Measurements from ENCODE around the gene CNOT6. TPM values are rescaled to one million over a fixed set of nuclear protein-coding genes. Genes with fewer than 3 reads are reported as not detected.

Gene CNOT6
- total and polyA plus RNA-seq, 2 donors (not counting 1 experiment from before 2014, with no cell fraction given), result 12.7 to 19.5 TPM

DNA sequence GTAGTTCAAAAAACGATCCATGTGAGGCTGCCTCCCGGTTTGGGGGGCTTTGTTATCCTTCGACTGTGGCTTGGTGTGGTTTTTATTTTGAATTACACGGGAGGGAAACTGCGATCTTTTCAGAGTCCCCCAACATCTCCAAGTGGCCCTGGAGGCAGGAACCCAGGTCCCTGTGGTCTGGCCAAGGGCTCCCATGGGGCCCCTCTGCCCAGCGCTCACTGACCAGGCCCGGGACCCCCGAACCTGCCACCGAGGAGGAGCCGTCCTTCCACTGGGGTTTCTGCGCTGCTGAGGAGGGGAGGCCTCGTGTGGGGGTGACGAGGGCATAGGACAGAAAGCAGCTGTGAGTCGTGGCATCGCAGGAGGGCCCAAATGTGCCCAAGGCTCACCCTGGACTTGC, 115.2 kb downstream of the CNOT6 start:
- H3K4me1 ChIP-seq (ENCODE audit: control insufficient read depth, extremely low read depth, insufficient read depth, low read length), result no peaks in the 10 kb centered on the region
- H3K4me2 ChIP-seq (ENCODE audit: extremely low read depth, insufficient read depth, low read length), result no peak overlapping the region
- H3K9me3 ChIP-seq (ENCODE audit: control insufficient read depth, insufficient read depth, low read depth, low read length), result no peaks in the 10 kb centered on the region
- no peaks in the 10 kb centered on the region for H4K20me1 ChIP-seq (ENCODE audit: control insufficient read depth, extremely low read depth, insufficient read depth, low read length)
- no peak overlapping the region for H2AFZ ChIP-seq (ENCODE audit: low read length)
- H3K36me3 ChIP-seq (ENCODE audit: control insufficient read depth, insufficient read depth, low read length), result no peaks in the 10 kb centered on the region
- no peak overlapping the region for H3K27ac ChIP-seq (ENCODE audit: insufficient read depth, low read length)
- no peak overlapping the region for H3K4me3 ChIP-seq (replicated peaks in 1 of 4; ENCODE audit: control extremely low read depth in 1 of 4, insufficient read depth in 1 of 4, low read depth in 3 of 4, low read length in 4 of 4)
- no peak for DNase-seq (ENCODE audit: low read depth in 2 of 2)
- TF ChIP-seq, protein P1, sequence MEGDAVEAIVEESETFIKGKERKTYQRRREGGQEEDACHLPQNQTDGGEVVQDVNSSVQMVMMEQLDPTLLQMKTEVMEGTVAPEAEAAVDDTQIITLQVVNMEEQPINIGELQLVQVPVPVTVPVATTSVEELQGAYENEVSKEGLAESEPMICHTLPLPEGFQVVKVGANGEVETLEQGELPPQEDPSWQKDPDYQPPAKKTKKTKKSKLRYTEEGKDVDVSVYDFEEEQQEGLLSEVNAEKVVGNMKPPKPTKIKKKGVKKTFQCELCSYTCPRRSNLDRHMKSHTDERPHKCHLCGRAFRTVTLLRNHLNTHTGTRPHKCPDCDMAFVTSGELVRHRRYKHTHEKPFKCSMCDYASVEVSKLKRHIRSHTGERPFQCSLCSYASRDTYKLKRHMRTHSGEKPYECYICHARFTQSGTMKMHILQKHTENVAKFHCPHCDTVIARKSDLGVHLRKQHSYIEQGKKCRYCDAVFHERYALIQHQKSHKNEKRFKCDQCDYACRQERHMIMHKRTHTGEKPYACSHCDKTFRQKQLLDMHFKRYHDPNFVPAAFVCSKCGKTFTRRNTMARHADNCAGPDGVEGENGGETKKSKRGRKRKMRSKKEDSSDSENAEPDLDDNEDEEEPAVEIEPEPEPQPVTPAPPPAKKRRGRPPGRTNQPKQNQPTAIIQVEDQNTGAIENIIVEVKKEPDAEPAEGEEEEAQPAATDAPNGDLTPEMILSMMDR (conservative IDR thresholded peaks at IDR 0.05 in 1 of 2, IDR thresholded peaks at IDR 0.05 in 1 of 2; ENCODE audit: low read depth in 1 of 2, low read length in 2 of 2), result no peak
- TF ChIP-seq EZH2 (IDR thresholded peaks at IDR 0.05; ENCODE audit: low read length, missing control alignments), result no peak
- H3K27me3 ChIP-seq (ENCODE audit: control insufficient read depth, insufficient read depth, low read length), result no peaks in the 10 kb centered on the region
- H3K9ac ChIP-seq (ENCODE audit: insufficient read depth, low read length), result no peak overlapping the region
- no peaks in the 10 kb centered on the region for H3K79me2 ChIP-seq (ENCODE audit: control insufficient read depth, insufficient read depth, low read length)

DNA sequence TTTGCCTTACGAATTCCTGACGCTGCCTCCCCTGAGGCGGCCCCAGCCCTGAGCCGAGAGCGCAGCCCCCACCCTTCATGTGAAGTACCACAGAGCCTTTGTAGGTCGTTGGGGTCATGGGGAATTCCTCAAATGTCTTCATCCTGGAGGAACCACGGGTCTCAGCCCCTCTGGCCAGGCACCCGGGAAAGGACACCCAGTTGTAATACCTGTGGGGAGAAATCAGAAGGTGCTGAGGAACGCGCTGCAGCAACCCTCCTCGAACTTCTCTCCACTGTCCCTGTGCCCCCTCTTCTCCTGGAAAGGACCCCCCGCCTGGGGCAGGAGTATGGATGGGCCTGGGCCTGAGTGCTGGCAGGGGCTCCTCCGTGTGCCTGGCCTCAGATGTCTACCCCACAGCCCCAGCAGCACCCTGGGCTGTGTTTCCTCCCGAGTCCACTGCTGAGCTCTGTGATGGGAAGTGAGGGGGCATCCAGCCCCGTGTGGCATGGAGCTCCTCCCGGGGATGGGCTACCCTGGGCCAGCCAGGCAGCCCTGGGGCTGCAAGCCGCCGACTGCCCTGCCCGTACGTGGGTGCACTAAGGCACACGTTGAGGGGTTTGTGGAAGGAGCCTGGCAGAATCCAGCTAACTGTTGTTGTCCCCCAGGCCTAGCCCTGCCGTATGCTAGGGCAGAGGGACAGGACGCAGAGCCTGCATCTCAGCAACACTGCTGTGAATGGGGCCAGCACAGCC, 115.8 kb downstream of the CNOT6 start:
- DNase-seq (ENCODE audit: low read depth in 2 of 2), result no peak
- H3K27me3 ChIP-seq (ENCODE audit: control insufficient read depth, insufficient read depth, low read length), result no peaks in the 10 kb centered on the region
- H3K9me3 ChIP-seq (ENCODE audit: control insufficient read depth, insufficient read depth, low read depth, low read length), result no peaks in the 10 kb centered on the region
- no peak overlapping the region for H3K4me3 ChIP-seq (replicated peaks in 1 of 4; ENCODE audit: control extremely low read depth in 1 of 4, insufficient read depth in 1 of 4, low read depth in 3 of 4, low read length in 4 of 4)
- H3K4me1 ChIP-seq (ENCODE audit: control insufficient read depth, extremely low read depth, insufficient read depth, low read length), result no peaks in the 10 kb centered on the region
- no peaks in the 10 kb centered on the region for H3K36me3 ChIP-seq (ENCODE audit: control insufficient read depth, insufficient read depth, low read length)
- TF ChIP-seq, protein P1 (conservative IDR thresholded peaks at IDR 0.05 in 1 of 2, IDR thresholded peaks at IDR 0.05 in 1 of 2; ENCODE audit: low read depth in 1 of 2, low read length in 2 of 2), result no peak
- TF ChIP-seq EZH2 (IDR thresholded peaks at IDR 0.05; ENCODE audit: low read length, missing control alignments), result no peak
- H3K27ac ChIP-seq (ENCODE audit: insufficient read depth, low read length), result no peak overlapping the region
- H3K4me2 ChIP-seq (ENCODE audit: extremely low read depth, insufficient read depth, low read length), result no peak overlapping the region
- no peaks in the 10 kb centered on the region for H3K79me2 ChIP-seq (ENCODE audit: control insufficient read depth, insufficient read depth, low read length)
- H2AFZ ChIP-seq (ENCODE audit: low read length), result no peak overlapping the region
- no peaks in the 10 kb centered on the region for H4K20me1 ChIP-seq (ENCODE audit: control insufficient read depth, extremely low read depth, insufficient read depth, low read length)
- no peak overlapping the region for H3K9ac ChIP-seq (ENCODE audit: insufficient read depth, low read length)

GRCh38 chr5:180611140-180611850, 117.1 kb downstream of the CNOT6 start:
- H3K4me2 ChIP-seq (ENCODE audit: extremely low read depth, insufficient read depth, low read length), result no peak overlapping the region
- no peak for TF ChIP-seq EZH2 (IDR thresholded peaks at IDR 0.05; ENCODE audit: low read length, missing control alignments)
- TF ChIP-seq, protein P1 (conservative IDR thresholded peaks at IDR 0.05 in 1 of 2, IDR thresholded peaks at IDR 0.05 in 1 of 2; ENCODE audit: low read depth in 1 of 2, low read length in 2 of 2), result no peak
- H3K4me1 ChIP-seq (ENCODE audit: control insufficient read depth, extremely low read depth, insufficient read depth, low read length), result no peaks in the 10 kb centered on the region
- H3K36me3 ChIP-seq (ENCODE audit: control insufficient read depth, insufficient read depth, low read length), result no peaks in the 10 kb centered on the region
- H3K27ac ChIP-seq (ENCODE audit: insufficient read depth, low read length), result no peak overlapping the region
- H3K9ac ChIP-seq (ENCODE audit: insufficient read depth, low read length), result no peak overlapping the region
- no peak for DNase-seq (ENCODE audit: low read depth in 2 of 2)
- no peaks in the 10 kb centered on the region for H3K79me2 ChIP-seq (ENCODE audit: control insufficient read depth, insufficient read depth, low read length)
- H3K9me3 ChIP-seq (ENCODE audit: control insufficient read depth, insufficient read depth, low read depth, low read length), result no peaks in the 10 kb centered on the region
- no peaks in the 10 kb centered on the region for H3K27me3 ChIP-seq (ENCODE audit: control insufficient read depth, insufficient read depth, low read length)
- no peak overlapping the region for H3K4me3 ChIP-seq (replicated peaks in 1 of 4; ENCODE audit: control extremely low read depth in 1 of 4, insufficient read depth in 1 of 4, low read depth in 3 of 4, low read length in 4 of 4)
- no peaks in the 10 kb centered on the region for H4K20me1 ChIP-seq (ENCODE audit: control insufficient read depth, extremely low read depth, insufficient read depth, low read length)
- H2AFZ ChIP-seq (ENCODE audit: low read length), result no peak overlapping the region

Measured in fibroblast of lung (primary cell).